Activated naive CD8-positive, alpha-beta T cell treated with anti-CD3 and anti-CD28 coated beads, Interleukin-2, amount 50 U/mL, for 16 hours (primary cell): ENCODE measurements around the gene NPR2.

Source experiments
- DNase-seq: peaks from one replicate; pipeline ENCODE4 v3.0.0-alpha.2; 2020; ENCODE audit warnings: low read depth, low spot score

The NPR2 gene

DNA sequence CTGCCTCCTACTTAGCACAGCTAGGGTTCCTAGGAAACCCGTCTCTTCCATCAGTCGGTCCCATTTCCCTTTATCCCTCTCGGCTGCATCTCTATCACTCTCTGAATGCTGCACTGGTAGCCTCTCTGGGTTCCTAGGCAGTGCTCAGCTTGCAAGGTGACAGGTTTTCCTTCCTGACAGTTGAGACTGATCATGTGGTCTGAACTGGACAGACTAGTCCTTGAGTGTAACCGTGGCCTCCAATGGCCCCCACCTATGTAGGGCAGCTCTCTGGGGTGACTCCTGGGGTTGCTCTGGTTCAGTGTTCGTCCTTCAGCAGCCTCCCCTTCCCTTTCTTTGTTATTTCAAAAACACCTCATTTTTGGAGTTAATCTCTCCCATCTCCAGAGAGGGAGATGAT, 41.4 kb downstream of the NPR2 start:
- DNase-seq = no peak

DNA sequence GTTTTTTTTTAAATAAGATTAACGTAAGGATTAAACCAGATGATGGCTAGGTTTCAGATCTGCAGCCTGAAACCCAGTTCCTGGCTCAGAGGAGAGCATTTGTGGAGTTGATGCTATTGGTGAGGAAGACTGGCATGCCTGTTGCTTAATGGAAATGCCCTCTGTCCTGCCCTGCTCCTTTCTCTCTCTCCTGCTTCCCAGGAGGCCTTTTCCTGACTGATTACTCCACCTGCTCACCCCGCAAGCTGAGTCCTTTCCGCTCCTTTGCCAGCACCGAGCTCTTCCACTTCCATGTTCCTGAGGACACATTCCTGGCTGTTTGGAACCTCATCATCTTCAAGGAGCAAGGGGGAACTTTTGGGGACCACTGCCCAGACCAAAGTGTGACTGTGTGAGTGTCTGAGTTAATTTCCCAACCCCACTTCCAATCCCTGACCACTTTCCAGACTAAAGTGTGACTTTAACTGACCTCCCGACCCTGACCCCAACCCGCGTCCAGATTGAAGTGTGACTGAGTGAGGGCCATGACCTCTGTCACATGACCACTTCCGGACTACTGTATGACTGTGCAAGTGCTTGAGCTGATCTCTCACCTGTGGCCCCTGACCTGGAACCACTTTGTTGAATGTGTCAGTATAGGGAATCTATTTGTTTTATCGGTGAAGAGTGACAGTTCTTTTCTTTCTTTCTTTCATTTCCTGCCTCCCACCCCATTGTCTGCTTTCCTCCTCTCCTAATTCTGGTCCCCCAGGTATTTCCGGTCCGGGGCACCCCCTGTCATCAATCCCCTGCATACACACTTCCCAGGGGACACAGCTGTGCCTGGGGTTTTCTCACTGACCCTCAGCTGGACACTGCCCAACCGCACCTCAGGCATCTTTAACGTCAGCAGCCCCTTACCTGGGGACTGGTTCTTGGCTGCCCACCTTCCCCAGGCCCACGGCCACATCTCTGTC, 43.1 kb downstream of the NPR2 start:
- DNase-seq = no peak

DNA sequence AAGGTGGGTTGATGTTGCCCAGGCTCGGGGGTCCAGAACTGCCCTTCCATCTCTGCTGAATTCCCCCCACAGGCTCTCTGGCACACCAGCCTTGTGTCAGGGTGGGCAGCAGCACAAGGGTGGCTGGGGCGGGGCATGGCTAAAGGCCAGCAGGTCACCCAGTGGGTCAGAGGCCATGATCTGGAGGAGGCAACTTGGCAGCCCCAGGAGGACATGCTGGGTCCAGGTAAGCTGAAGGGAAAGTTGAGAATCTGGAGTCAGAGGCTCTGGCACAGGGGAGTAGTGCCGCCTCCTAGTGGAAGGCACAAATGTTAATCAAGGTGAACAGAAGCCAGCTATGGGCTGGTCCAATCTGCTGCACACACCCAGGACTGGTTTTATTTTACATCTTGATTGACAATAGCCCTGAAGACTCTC, 43.8 kb downstream of the NPR2 start:
- no peak for DNase-seq

DNA sequence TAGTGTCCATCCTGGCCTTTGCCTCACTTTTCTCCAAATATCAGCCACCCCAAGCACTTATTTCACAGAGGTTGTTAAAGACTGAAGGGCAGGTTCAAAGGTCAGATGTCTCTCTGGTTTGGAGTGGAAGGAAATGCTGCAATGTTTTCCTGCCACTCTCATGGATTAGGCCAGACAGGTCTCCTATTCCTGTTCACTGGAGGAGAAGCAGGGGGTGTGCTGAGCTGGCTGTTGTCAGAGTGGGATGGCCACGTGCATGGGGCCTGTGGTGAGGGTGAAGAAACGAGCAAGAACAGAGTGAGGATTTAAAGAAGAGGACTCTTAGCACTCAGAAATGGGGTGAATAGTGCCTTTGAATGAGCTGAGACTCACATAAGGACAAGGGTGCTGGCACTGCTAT, 44.4 kb downstream of the NPR2 start:
- no peak for DNase-seq

DNA sequence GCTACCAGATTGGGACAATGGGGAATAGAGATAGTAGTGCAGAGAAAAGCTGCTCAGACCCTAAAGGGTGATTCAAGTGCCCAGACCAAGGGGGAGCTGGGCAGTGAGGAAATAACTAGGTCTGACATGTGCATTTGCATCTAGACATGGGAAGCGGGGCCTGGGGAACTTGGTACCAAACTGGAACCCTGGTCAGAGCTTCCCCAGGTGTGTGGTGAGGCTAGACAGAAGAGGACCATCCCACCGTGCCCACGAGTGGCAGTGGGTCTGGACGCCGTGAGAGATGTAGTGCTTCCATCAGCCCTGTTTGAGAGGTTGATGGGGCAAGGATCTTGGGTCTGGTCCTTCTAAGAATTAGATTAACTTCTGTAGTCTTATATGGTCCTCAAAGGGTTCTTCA, 45.2 kb downstream of the NPR2 start:
- no peak for DNase-seq

DNA sequence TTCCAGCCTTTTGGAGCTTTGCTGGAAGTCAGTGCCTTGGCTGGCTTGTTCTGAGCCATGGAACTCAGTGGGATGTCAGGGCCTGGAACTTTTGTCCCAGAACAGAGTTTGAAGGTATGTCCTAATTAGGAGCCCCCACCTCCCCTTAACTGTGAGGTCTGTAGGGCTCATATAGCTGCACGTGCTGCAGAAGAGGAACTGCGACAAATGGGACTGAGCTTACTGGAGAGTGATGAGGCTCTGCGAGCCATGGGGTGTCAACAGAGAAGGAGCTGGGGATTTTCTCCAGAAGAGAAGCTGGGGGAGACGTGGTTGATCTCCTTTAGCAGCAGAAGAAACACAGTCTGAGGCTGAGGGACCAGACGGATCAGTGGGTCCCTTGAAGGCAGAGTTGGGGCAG, 48.5 kb downstream of the NPR2 start:
- DNase-seq = no peak

DNA sequence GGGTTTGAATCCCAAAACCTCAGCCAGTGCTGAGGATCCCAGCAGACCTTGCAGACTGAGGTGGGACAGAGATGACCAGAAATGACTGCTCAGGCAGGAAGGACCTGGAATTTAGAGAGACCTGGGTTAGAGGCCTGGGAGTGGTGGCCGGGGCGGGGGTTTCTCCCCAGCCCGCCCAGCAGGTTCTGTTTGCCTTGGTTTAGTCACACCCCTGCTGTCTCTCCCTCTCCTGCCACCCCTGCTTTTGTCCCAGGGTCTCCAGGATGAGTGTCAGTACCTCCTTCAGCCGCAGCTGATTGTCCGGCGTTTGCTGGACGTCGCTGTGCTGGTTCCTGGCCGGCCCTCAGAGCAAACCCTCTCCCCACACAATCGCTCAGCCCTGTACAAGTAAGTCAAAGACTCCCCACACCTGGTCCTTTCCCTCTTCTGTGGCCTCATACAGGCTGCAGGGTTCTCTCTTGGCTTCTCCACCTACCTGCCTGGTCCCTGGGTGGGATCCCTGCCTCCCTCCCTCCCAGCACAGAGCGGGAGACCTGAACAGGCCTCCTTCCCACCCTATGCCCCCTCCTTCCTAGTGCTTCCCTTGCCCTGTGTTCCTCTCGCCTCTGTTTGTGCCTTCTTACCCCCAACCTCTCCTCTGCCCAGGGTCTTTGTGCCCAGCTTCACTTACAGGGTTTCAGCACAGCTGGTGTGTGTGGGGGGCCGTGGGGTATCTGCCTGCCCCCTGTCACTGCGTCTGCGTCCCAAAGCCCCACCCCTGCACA, 49.7 kb downstream of the NPR2 start:
- no peak for DNase-seq

DNA sequence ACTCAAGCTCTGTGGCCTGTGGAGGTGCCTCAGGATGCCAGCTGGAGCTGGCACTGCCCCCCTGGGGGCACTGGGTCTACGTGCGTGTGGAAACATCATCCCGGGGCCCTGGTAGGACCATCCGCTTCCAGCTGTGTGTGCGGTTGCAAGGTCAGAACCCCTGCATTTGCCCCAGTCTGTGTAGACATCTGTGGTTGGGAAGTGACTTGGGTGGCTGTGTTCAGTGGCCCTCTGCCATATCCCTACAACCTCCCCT, 50.2 kb downstream of the NPR2 start:
- no peak for DNase-seq

DNA sequence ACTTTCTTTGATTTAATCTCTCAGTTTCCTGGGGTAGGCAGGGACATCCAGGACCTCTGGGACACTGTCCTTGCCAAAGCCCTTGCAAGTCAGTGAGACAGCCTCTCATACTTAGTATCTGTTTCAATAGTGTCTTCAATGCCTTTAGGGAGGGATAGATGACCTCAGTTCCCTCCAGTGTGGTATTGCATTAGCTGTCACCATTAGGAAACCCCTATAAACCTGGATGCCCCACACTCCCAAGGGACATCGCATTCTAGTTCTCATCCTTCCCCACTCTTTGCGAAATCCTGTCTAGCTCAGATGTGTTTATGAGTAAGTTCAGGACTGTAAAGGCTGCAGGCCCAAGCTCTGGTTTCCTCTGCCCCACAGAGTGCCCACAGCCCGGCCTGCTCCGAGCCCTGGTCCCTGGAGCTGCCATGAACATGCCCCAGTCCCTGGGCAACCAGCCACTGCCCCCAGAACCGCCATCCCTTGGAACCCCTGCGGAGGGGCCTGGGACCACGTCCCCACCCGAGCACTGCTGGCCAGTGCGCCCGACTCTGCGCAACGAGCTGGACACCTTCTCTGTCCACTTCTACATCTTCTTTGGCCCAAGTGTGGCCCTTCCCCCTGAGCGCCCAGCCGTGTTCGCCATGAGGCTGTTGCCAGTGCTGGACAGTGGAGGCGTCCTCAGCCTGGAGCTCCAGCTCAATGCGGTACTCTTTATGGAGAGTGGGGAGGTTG, 50.8 kb downstream of the NPR2 start:
- DNase-seq = no peak

DNA sequence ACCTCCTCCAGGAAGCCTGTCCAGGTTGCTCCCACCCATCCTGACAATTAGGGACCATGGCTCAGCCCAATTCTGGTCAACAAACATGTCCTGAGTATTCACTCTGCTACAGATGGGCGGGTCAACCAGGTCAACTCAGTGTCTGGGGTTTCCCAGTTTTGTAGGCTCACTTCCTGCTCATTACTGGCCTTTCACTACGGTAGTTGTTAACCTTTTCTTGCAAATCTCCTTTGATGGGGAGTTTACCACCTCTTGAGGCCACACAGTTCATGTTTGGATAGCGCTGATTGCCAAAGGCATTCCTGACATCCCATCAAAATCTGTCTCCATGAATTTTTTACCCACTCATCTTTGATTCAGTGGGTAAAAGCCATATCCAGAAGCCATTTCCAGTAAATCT, 51.4 kb downstream of the NPR2 start:
- DNase-seq = no peak

DNA sequence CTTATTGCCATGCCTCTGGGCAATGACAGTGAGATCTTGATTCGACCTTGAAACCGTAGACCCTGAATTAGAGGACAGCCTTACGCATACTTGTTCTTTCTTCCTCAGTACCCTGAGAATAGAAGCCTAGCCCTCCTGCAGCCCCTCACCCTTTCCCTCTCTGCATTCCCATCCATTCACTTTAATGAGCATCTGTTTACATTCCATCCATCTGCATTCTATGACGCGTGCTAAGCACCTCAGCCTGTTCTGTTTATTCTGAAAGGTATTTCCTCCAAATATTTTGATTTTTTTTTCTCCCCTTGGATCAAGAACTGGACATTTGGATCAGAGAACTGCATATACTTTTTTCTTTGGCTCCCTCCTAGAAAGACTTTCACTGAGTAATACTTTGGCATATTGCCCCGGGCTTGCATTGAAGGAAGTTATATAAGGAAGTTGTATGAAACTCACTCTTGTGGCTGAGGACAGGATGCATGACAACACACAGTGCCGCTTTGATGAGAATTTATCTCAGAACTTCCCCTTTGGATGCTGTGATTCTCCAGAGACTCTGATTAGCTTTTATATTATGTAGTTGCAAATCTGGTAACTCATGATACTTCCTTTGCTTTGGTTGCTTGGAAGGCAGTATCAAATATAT, 53.4 kb downstream of the NPR2 start:
- no peak for DNase-seq

DNA sequence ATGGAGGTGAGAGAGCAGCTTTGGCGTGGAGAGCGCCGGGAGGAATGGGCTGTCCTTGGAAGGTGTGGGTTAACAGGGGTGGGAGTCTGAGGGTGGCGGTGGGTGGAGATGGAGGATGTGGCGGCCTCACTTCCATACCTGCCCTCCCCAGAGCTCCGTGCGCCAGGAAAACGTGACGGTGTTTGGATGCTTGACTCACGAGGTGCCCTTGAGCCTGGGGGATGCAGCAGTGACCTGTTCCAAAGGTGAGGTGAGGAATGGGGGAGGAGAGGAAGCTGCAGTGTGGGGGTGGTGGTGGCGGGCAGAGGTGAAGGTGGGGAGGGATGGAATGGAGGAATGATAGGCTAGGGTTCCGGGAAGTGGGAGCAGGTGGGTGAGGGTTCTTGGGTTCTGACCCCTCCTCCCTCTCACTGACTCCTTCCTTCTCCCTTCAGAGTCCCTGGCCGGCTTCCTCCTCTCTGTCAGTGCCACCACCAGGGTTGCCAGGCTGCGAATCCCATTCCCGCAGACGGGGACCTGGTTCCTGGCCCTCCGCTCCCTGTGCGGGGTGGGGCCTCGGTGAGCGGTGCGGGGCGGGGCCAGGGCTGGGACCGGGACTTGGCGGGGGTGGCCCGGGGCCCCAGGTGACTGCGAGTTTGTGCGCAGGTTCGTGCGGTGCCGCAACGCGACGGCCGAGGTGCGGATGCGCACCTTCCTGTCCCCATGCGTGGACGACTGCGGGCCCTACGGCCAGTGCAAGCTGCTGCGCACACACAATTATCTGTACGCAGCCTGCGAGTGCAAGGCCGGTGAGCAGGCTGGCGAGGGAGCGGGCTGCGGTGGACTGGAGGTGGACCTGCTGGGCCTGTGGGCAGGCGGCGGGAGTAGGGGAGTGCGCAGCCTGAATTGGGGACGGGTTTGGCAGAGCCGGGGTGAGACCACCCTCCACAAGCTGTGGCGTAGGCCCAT, 54.7 kb downstream of the NPR2 start:
- DNase-seq = no peak

DNA sequence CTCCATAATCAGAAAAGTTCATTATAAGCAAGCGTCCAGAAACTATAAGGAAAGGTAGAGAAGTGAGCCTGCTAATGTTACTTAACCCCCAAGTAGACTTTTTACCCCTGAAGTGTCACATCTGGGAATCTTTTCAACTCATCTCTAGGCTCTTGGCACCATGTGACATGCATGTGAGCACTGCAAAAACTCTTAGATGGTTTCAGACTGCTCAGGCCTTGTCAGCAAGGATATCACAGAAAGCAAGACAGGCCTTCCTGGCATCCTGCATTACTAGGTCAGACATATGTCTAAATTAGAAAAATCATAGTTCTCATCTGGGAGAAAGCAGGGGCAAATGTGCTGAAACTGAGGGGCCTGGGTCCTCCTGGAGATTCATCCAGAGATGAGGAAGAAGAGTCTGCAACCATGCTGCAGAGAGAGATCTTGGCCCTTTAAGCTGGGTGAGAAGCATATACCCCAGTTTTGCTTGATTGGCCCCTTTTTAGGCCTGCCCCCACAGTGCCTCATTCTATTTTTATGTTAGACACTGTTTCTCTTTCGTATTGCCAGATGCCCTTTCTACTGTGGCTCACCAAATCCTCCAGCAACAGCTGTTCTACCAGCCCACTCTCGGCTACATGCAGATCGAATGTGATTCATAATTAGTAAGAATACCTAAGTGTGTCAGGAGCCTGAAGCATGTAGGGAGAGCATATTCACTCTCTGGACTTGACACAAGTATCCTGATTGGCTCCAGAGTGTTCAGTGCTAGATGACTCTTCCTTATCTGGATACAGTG, 56.6 kb downstream of the NPR2 start:
- DNase-seq = no peak

DNA sequence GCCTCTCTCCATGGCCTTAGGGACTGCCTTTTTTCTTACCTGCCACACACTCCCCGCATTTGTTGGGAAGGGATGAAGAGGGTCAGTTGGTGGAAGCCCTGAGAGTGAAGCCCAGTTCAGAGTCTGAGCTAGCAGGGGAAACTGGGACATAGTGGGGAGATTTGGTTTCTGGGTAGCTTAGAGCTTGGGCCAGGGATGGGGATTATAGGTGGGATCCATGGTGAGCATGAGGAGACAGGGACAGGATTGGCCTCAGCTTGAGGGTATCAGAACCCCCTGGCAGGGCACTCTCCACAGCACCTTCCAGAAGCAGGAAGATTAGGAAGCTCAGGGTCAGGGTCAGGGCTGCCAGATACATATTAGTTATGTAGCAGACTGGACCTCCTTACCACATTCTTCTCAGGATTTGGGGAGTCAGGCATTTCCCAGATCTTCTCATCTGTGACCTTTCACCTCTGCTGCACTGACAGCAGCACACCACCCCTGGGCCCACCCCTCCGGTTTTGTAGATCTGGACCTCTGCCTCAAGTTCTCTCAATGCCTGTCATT, 61.0 kb downstream of the NPR2 start:
- DNase-seq = no peak

DNA sequence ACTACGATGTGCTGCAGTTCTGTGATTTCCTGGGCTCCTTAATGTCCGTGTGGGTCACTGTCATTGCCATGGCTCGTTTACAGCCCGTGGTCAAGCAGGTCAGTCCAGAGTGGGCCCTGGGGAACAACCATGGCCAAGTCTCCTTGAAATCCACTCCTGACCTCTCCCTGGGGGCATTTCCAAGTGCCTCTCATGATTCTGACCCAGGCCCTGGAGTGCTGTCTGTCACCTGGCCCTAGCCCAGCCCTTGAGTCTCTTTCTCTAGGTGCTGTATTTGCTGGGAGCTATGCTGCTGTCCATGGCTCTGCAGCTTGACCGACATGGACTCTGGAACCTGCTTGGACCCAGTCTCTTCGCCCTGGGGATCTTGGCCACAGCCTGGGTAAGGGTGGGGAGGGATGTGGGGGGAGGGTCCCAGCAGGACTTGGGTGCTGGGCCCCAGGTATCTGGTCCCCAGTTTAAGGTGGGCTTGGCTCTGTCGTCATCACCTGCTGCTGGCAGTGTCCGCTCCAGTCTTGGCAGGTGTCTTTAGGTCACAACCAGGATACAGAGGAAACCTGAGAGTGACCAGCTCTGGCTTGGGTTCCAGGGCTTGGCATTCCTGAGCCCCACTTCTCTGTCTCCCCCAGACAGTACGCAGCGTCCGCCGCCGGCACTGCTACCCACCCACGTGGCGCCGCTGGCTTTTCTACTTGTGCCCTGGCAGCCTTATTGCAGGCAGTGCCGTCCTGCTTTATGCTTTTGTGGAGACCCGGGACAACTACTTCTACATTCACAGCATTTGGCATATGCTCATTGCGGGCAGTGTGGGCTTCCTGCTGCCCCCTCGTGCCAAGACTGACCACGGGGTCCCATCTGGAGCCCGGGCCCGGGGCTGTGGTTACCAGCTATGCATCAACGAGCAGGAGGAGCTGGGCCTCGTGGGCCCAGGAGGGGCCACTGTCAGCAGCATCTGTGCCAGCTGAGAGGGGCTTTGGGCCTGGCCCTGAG, 61.8 kb downstream of the NPR2 start:
- DNase-seq = no peak

DNA sequence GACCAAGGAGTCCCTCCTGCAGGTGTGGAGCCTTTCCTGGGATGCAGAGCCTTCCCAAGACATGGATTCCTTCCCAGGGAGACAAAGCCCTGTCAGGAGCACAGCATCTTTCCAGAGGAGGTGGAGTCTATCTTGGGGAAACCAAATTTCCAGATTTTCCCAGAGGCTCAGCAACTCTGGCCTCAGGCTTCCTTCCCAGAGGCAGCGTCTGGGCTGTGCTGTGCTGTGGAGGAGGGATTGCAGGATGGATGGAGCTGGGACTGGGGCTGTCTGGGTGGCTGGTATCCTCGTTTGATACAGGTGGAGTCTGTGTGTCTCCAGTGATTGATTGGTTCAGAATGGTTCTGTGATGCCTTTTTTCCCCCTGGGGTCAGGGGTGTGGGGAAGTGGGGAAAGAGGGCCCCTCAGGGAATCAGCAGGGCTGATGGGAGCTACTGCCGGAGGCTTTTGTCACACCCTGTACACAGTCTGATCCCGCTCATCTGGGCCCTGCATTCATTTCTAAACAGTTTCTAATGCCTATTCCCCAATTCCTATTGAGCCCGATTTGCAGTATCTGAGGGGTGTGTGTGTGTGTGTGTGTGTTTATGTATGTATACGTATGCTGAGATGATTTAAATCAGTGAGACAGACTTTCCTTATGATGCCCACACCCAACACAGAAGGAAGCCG, 62.8 kb downstream of the NPR2 start:
- DNase-seq = no peak

DNA sequence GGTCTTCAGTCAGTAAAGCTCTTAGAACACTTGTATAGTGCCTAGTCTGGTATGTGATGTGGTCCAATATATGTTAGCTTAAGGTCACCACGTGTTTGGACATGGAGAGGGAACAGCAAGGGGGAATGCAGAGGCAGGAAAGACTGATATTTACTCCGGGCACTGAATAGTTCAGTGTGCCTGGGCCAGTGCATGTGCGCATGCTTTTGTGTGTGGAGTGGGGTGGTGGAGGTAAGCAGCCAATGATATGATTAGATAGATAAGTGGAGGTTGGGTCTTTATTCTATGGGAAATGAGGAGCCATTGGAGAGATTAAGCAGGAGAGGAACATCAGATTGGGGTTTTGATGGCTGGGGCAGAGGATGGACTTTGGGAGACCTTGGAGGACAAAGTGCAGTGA, 64.8 kb downstream of the NPR2 start:
- no peak for DNase-seq

DNA sequence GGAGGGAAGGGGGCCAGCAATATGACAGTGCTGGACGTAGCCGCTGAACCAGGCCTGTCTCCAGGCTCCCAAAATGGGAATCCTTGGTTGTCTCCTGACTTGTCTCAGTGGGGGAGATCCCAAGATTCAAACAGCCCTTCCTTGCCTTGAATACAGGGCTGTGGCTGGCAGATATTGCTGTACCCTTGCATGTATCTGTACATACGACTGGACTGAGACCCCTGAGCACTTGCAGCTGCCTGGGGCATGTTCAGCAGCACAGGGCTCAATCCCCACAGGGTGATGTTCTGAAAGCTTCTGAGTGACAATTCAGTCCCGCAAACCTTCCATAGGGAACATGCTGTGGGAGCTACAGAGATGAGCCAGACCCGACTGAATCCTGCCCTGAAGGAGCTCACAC, 65.5 kb downstream of the NPR2 start:
- DNase-seq = no peak
